Fibroblast of skin of right biceps (primary cell): Measurements from ENCODE around the gene AFAP1.

ENCODE experiments used
- DNase-seq: peaks from one replicate; pipeline ENCODE4 v3.0.0-alpha.2; 2013

The AFAP1 gene

GRCh38 chr4:7968262-7968896 is 28.7 kb upstream of the AFAP1 start:
- no peak for DNase-seq

GRCh38 chr4:7967501-7968261 is 28.0 kb upstream of the AFAP1 start:
- no peak for DNase-seq

- DNase-seq: no peak
Observed at GRCh38 chr4:7967063-7967440, 27.4 kb upstream of the AFAP1 start.

- no peak for DNase-seq
Observed at GRCh38 chr4:7966281-7967062, 26.8 kb upstream of the AFAP1 start.

GRCh38 chr4:7964890-7965662 is 25.4 kb upstream of the AFAP1 start:
- peak; percentile 79 for DNase-seq

GRCh38 chr4:7964459-7964858 is 24.8 kb upstream of the AFAP1 start:
- no peak for DNase-seq

GRCh38 chr4:7963691-7964090 is 24.0 kb upstream of the AFAP1 start:
- DNase-seq: no peak

- DNase-seq: no peak
Observed at GRCh38 chr4:7962609-7963508, 23.2 kb upstream of the AFAP1 start.

- peak; percentile 100 for DNase-seq
Observed at GRCh38 chr4:7960790-7961655, 21.4 kb upstream of the AFAP1 start.

GRCh38 chr4:7960017-7960789 is 20.5 kb upstream of the AFAP1 start:
- no peak for DNase-seq

GRCh38 chr4:7959078-7959477 is 19.4 kb upstream of the AFAP1 start:
- no peak for DNase-seq

- no peak for DNase-seq
Observed at GRCh38 chr4:7956934-7957656, 17.4 kb upstream of the AFAP1 start.

GRCh38 chr4:7956270-7956808 is 16.7 kb upstream of the AFAP1 start:
- DNase-seq: no peak

GRCh38 chr4:7955393-7955792 is 15.7 kb upstream of the AFAP1 start:
- no peak for DNase-seq

GRCh38 chr4:7952615-7953014 is 13.0 kb upstream of the AFAP1 start:
- no peak for DNase-seq

- DNase-seq: no peak
Observed at GRCh38 chr4:7950301-7951092, 10.8 kb upstream of the AFAP1 start.

GRCh38 chr4:7949759-7950158 is 10.1 kb upstream of the AFAP1 start:
- no peak for DNase-seq

GRCh38 chr4:7947927-7948326 is 8.3 kb upstream of the AFAP1 start:
- DNase-seq: no peak
